ENCODE results near the gene RALGDS. TPM values are rescaled to one million over a fixed set of nuclear protein-coding genes. Genes with fewer than 3 reads are reported as not detected.

The RALGDS gene
- total and polyA plus RNA-seq, 2 of the 13 experiments (the other 11 are each of a cell fraction or from before 2014, with no cell fraction given) = 12.9 to 25.5 TPM

- TF ChIP-seq MLX (CRISPR knock-in tag; IDR thresholded peaks at IDR 0.05) (0 out of 2 replicates have a peak, but pooled peaks have one; percentile 51), AGO2 (optimal IDR thresholded peaks at IDR 0.05; ENCODE audit: low read depth, low read length) (no peak), ZNF589 (CRISPR knock-in tag; conservative IDR thresholded peaks at IDR 0.05) (peak; percentile 78; the same call in 1 of the 2 replicates), ZNF709 (CRISPR knock-in tag; IDR thresholded peaks at IDR 0.05) (no peak), SP2 (CRISPR knock-in tag; IDR thresholded peaks at IDR 0.05) (peak; percentile 43; the same call in 1 of the 2 replicates), JUN (CRISPR knock-in tag; IDR thresholded peaks at IDR 0.05) (no peak), NR2F2 (IDR thresholded peaks at IDR 0.05; ENCODE audit: borderline replicate concordance, low read depth) (no peak), HNRNPLL (IDR thresholded peaks at IDR 0.05; ENCODE audit: low read depth, low read length, poor library complexity, severe bottlenecking) (peak; percentile 48), ZNF672 (CRISPR knock-in tag; IDR thresholded peaks at IDR 0.05) (0 out of 2 replicates have a peak, but pooled peaks have one; percentile 27), FOXA3 (CRISPR knock-in tag; IDR thresholded peaks at IDR 0.05) (0 out of 2 replicates have a peak, but pooled peaks have one; percentile 33), ZKSCAN1 (IDR thresholded peaks at IDR 0.05; ENCODE audit: low read length) (no peak), NCOA2 (CRISPR knock-in tag; IDR thresholded peaks at IDR 0.05) (0 out of 2 replicates have a peak, but pooled peaks have one; percentile 12), ZNF788 (CRISPR knock-in tag; IDR thresholded peaks at IDR 0.05; ENCODE audit: borderline replicate concordance) (peak; percentile 50; the same call in 1 of the 2 replicates), THAP9 (CRISPR knock-in tag; IDR thresholded peaks at IDR 0.05; ENCODE audit: borderline replicate concordance) (peak; percentile 47; the same call in 1 of the 2 replicates), HDAC2 (CRISPR knock-in tag; IDR thresholded peaks at IDR 0.05) (peak; percentile 54; the same call in 1 of the 2 replicates), ZMYM3 (CRISPR knock-in tag; IDR thresholded peaks at IDR 0.05) (0 out of 2 replicates have a peak, but pooled peaks have one; percentile 40), JDP2 (CRISPR knock-in tag; IDR thresholded peaks at IDR 0.05; ENCODE audit: borderline replicate concordance) (no peak), HNF4G (IDR thresholded peaks at IDR 0.05; ENCODE audit: borderline replicate concordance, low read depth, low read length) (no peak), HNF4G (CRISPR knock-in tag; IDR thresholded peaks at IDR 0.05; ENCODE audit: borderline replicate concordance, low read depth) (no peak), REXO4 (CRISPR knock-in tag; IDR thresholded peaks at IDR 0.05; ENCODE audit: borderline replicate concordance) (no peak), SAP130 (CRISPR knock-in tag; IDR thresholded peaks at IDR 0.05; ENCODE audit: low read depth) (peak; percentile 50; the same call in 1 of the 2 replicates), ELF1 (CRISPR knock-in tag; IDR thresholded peaks at IDR 0.05) (peak; percentile 35; the same call in 1 of the 2 replicates), ZNF281 (CRISPR knock-in tag; IDR thresholded peaks at IDR 0.05; ENCODE audit: borderline replicate concordance) (peak; percentile 89), IRF2 (CRISPR knock-in tag; IDR thresholded peaks at IDR 0.05) (peak; percentile 46; the same call in 1 of the 2 replicates)
These were observed 32.4 kb upstream of the RALGDS start (continued) for GRCh38 chr9:133153227-133154096.
